Measurements from ENCODE around the gene NDC80.
"Not testable (repeated sequence)": the region's sequence is repeated elsewhere in the genome, so short reads cannot be mapped to it uniquely, and the experiment has no call there.

NDC80 gene

DNA sequence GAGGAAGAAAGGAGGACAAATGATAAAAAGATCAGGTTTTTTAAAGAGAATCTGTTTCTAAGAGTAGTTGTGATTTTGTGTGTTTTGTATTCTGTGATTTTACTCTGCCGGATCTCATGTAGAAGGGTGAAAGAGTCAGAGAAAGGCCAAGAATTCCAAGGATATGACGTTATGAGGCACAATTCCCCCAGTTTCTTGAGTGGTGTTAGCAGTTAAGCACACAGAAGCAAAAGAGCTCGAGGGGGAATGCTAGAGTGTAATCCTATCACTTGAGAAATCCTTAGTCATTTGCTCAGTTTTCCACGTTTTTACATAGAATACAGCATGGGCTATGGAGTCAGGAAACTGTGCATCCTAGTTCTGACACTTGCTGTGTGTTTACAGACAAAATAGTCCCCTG, 34.9 kb upstream of the NDC80 start:
- Histone ChIP-seq H3K36me3 (ENCODE audit: control insufficient read depth, insufficient read depth, low read length) (peaks cover 21% of the 10 kb centered on the region), H3K9me3 (ENCODE audit: control insufficient read depth, low read length) (no peaks in the 10 kb centered on the region), H3K27ac (ENCODE audit: insufficient read depth, low read length, poor library complexity, severe bottlenecking) (no peak overlapping the region), H3K27me3 (replicated peaks; ENCODE audit: control insufficient read depth, insufficient read depth, low read length, poor library complexity, severe bottlenecking) (no peaks in the 10 kb centered on the region), H3K4me1 (ENCODE audit: control insufficient read depth, insufficient read depth, low read length, poor library complexity, severe bottlenecking) (no peaks in the 10 kb centered on the region), H3K4me3 (ENCODE audit: insufficient read depth, low read depth, low read length, poor library complexity, severe bottlenecking) (no peak overlapping the region)
- no peak for DNase-seq

DNA sequence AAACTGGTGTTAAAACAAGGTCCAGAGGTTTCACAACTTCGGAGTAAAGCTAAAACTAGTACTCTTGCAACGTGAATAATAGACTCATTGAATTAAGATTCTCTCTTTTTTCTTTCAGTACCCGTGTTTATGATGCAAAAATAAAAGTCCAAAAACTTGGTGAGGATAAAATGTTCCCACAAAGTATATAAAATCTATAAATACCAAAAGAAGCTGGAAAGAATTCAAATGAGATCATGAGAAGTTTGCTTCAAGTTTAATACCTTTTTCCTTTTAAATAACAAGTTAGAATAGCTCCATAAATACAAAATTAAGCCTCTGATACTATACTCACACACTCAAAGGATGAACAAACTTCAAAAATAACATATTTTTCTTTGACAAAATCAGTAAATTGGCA, 34.1 kb upstream of the NDC80 start:
- Histone ChIP-seq H3K4me1 (ENCODE audit: control insufficient read depth, insufficient read depth, low read length, poor library complexity, severe bottlenecking) (no peaks in the 10 kb centered on the region), H3K27me3 (replicated peaks; ENCODE audit: control insufficient read depth, insufficient read depth, low read length, poor library complexity, severe bottlenecking) (no peaks in the 10 kb centered on the region), H3K9me3 (ENCODE audit: control insufficient read depth, low read length) (no peaks in the 10 kb centered on the region), H3K4me3 (ENCODE audit: insufficient read depth, low read depth, low read length, poor library complexity, severe bottlenecking) (no peak overlapping the region), H3K27ac (ENCODE audit: insufficient read depth, low read length, poor library complexity, severe bottlenecking) (no peak overlapping the region), H3K36me3 (ENCODE audit: control insufficient read depth, insufficient read depth, low read length) (peaks cover 21% of the 10 kb centered on the region)
- no peak for DNase-seq

DNA sequence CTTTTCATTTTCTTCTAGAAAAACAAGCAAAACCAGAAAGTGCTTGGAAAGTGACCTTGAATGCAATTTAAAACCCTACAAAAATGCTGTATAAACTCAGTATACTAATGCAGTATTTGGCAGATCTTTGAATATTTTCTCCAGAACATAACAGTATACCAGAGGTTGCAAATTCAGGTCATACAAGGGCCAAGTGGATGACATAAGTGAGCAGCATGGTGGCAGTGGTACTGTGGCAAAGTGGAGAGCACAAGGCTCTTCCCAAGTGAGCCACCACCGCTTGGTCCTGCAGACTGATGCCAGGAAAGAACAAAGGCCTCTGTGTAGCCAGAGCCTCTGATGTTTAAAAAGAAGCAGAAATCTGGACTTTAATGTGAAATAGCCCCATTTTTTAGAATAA, 33.1 kb upstream of the NDC80 start:
- no peak for DNase-seq
- Histone ChIP-seq H3K9me3 (ENCODE audit: control insufficient read depth, low read length) (no peaks in the 10 kb centered on the region), H3K27ac (ENCODE audit: insufficient read depth, low read length, poor library complexity, severe bottlenecking) (no peak overlapping the region), H3K36me3 (ENCODE audit: control insufficient read depth, insufficient read depth, low read length) (peaks cover 21% of the 10 kb centered on the region), H3K4me3 (ENCODE audit: insufficient read depth, low read depth, low read length, poor library complexity, severe bottlenecking) (no peak overlapping the region), H3K4me1 (ENCODE audit: control insufficient read depth, insufficient read depth, low read length, poor library complexity, severe bottlenecking) (no peaks in the 10 kb centered on the region), H3K27me3 (replicated peaks; ENCODE audit: control insufficient read depth, insufficient read depth, low read length, poor library complexity, severe bottlenecking) (no peaks in the 10 kb centered on the region)

DNA sequence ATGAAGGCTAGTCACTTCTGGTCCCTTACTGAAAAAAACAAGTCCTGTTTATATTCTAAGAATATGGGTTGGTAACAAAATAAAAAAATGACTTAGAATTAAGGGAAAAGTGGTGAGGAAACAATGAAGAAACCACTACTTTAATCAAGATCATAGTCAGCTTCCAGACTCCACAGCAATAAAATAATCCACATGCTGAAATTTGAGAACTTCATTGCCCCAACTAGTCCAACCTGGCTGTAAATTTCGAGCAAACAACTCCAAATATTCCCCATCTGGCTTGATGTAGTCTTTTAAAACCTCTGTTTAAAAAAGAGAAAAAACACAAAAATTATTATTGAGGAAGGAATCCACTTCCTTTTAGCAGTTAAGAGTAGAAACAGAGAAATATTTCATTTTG, 32.5 kb upstream of the NDC80 start:
- Histone ChIP-seq H3K4me3 (ENCODE audit: insufficient read depth, low read depth, low read length, poor library complexity, severe bottlenecking) (no peak overlapping the region), H3K27ac (ENCODE audit: insufficient read depth, low read length, poor library complexity, severe bottlenecking) (no peak overlapping the region), H3K27me3 (replicated peaks; ENCODE audit: control insufficient read depth, insufficient read depth, low read length, poor library complexity, severe bottlenecking) (no peaks in the 10 kb centered on the region), H3K4me1 (ENCODE audit: control insufficient read depth, insufficient read depth, low read length, poor library complexity, severe bottlenecking) (no peaks in the 10 kb centered on the region), H3K9me3 (ENCODE audit: control insufficient read depth, low read length) (no peaks in the 10 kb centered on the region), H3K36me3 (ENCODE audit: control insufficient read depth, insufficient read depth, low read length) (peaks cover 21% of the 10 kb centered on the region)
- DNase-seq, result no peak

DNA sequence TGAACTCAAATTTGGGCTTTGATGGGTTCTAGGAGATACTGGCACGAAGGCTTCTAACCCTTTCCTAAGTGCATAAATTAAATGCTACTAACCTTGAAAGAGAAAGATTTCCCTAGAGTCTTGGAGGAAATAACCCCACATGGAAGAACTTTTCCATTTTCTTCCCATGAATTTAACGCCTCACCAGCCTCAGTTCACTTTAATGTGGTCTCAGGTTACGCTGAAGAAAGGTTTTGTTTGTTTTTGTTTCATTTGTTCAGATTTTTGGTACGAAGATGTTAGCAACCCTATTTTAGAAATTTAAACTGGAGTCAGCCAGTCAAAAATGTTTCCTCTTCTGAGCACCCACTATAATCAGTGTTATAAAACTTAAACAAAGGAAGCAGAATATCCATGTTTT, 30.8 kb upstream of the NDC80 start:
- no peak overlapping the region for H3K27ac ChIP-seq (ENCODE audit: insufficient read depth, low read length, poor library complexity, severe bottlenecking)
- no peak for DNase-seq
- peaks cover 18% of the 10 kb centered on the region for H3K36me3 ChIP-seq (ENCODE audit: control insufficient read depth, insufficient read depth, low read length)
- H3K27me3 ChIP-seq (replicated peaks; ENCODE audit: control insufficient read depth, insufficient read depth, low read length, poor library complexity, severe bottlenecking), result no peaks in the 10 kb centered on the region
- H3K4me3 ChIP-seq (ENCODE audit: insufficient read depth, low read depth, low read length, poor library complexity, severe bottlenecking), result no peak overlapping the region
- no peaks in the 10 kb centered on the region for H3K9me3 ChIP-seq (ENCODE audit: control insufficient read depth, low read length)
- no peaks in the 10 kb centered on the region for H3K4me1 ChIP-seq (ENCODE audit: control insufficient read depth, insufficient read depth, low read length, poor library complexity, severe bottlenecking)

DNA sequence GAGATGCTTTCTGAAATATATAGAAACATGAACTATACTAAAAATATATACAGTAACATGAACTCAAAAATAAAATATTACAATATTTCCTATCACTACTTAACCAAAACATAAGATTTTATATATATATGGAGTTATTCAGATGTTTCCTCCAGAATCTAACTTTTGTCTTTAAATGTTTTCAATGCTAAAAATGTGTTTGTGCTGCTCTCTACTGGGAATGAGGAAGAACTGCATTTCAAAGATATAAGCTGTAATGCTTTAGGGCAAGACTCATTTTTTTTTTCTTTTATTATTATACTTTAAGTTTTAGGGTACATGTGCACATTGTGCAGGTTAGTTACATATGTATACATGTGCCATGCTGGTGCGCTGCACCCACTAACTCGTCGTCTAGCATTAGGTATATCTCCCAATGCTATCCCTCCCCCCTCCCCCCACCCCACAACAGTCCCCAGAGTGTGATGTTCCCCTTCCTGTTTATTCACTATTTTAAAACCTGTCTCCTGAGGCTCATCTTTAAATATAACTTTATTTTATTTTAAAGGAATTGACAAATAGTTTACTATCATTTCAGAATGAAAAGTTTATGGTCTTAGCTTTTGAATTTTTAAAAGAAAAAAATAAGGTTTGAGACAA, 29.3 kb upstream of the NDC80 start:
- peaks cover 18% of the 10 kb centered on the region for H3K36me3 ChIP-seq (ENCODE audit: control insufficient read depth, insufficient read depth, low read length)
- H3K4me3 ChIP-seq (ENCODE audit: insufficient read depth, low read depth, low read length, poor library complexity, severe bottlenecking); DNase-seq; H3K27ac ChIP-seq (ENCODE audit: insufficient read depth, low read length, poor library complexity, severe bottlenecking); H3K27me3 ChIP-seq (replicated peaks; ENCODE audit: control insufficient read depth, insufficient read depth, low read length, poor library complexity, severe bottlenecking); H3K4me1 ChIP-seq (ENCODE audit: control insufficient read depth, insufficient read depth, low read length, poor library complexity, severe bottlenecking); H3K9me3 ChIP-seq (ENCODE audit: control insufficient read depth, low read length): not testable (repeated sequence)

DNA sequence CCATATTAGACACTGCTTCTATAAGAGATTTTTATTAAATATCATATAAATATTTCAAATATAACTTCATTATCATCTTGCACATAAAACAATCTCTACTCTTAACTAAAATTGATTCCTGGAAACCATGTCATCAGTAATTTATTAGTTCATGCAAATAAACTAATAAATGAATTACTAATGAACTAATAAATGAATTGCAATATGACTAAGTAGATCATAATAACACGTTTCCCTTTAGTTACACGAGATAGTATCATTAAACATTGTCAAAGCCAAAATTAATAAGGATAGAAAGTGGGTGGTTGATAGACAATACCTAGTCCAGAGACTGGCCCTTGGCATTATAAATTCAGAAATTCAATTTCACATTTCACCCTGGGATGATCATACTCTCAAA, 26.2 kb upstream of the NDC80 start:
- Histone ChIP-seq H3K36me3 (ENCODE audit: control insufficient read depth, insufficient read depth, low read length) (peaks cover 5% of the 10 kb centered on the region), H3K27me3 (replicated peaks; ENCODE audit: control insufficient read depth, insufficient read depth, low read length, poor library complexity, severe bottlenecking) (no peaks in the 10 kb centered on the region), H3K9me3 (ENCODE audit: control insufficient read depth, low read length) (no peaks in the 10 kb centered on the region), H3K27ac (ENCODE audit: insufficient read depth, low read length, poor library complexity, severe bottlenecking) (no peak overlapping the region), H3K4me1 (ENCODE audit: control insufficient read depth, insufficient read depth, low read length, poor library complexity, severe bottlenecking) (no peaks in the 10 kb centered on the region), H3K4me3 (ENCODE audit: insufficient read depth, low read depth, low read length, poor library complexity, severe bottlenecking) (no peak overlapping the region)
- no peak for DNase-seq

DNA sequence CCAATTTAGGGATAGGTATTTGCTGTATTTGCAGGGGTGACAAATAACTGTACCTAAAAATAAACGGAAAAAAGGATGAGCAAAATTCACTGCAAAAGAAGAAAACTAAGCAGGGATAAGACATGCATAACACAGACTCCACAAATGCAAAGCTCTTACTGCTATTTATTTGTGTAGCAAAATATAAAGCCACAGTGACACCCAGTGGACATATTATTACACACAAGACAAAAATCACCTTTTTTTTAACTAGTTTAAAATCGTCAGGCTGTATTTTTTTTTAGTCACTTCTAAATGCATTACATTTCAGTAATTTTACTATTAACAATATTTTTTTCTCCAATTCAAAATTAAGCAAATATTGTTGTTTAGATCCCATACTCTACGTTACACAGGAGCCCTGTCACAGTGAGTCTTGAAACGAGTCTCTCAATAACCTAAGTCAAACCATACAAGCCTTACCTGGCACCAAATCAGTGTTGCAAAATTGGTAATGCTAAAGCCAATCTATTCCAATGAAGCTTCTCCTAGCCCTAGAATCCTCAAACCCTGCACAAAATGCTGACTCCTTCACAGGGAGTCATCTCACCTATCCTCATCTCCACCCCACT, 23.8 kb upstream of the NDC80 start:
- H3K9me3 ChIP-seq (ENCODE audit: control insufficient read depth, low read length), result no peaks in the 10 kb centered on the region
- no peaks in the 10 kb centered on the region for H3K4me1 ChIP-seq (ENCODE audit: control insufficient read depth, insufficient read depth, low read length, poor library complexity, severe bottlenecking)
- peaks cover 7% of the 10 kb centered on the region for H3K36me3 ChIP-seq (ENCODE audit: control insufficient read depth, insufficient read depth, low read length)
- H3K27me3 ChIP-seq (replicated peaks; ENCODE audit: control insufficient read depth, insufficient read depth, low read length, poor library complexity, severe bottlenecking), result no peaks in the 10 kb centered on the region
- no peak overlapping the region for H3K4me3 ChIP-seq (ENCODE audit: insufficient read depth, low read depth, low read length, poor library complexity, severe bottlenecking)
- no peak for DNase-seq
- no peak overlapping the region for H3K27ac ChIP-seq (ENCODE audit: insufficient read depth, low read length, poor library complexity, severe bottlenecking)

DNA sequence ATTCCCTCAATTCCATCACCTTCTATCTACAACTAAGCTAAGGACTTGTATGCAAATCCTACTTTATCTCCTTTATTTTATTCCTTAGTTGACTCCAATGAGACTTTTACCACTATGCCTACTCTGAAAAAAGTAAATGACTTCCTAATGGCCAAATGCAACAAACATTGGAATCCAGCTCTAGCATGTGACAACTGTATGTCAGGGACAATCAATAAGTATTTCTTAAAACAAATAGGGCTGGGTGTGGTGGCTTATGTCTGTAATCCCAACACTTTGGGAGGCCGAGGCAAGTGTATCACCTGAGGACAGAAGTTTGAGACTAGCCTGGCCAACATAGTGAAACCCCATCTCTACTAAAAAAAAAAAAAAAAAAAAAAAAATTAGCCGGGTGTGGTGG, 21.9 kb upstream of the NDC80 start:
- Histone ChIP-seq H3K4me1 (ENCODE audit: control insufficient read depth, insufficient read depth, low read length, poor library complexity, severe bottlenecking) (no peaks in the 10 kb centered on the region), H3K4me3 (ENCODE audit: insufficient read depth, low read depth, low read length, poor library complexity, severe bottlenecking) (no peak overlapping the region), H3K27ac (ENCODE audit: insufficient read depth, low read length, poor library complexity, severe bottlenecking) (no peak overlapping the region), H3K36me3 (ENCODE audit: control insufficient read depth, insufficient read depth, low read length) (peaks cover 7% of the 10 kb centered on the region), H3K9me3 (ENCODE audit: control insufficient read depth, low read length) (no peaks in the 10 kb centered on the region), H3K27me3 (replicated peaks; ENCODE audit: control insufficient read depth, insufficient read depth, low read length, poor library complexity, severe bottlenecking) (no peaks in the 10 kb centered on the region)
- DNase-seq, result no peak

DNA sequence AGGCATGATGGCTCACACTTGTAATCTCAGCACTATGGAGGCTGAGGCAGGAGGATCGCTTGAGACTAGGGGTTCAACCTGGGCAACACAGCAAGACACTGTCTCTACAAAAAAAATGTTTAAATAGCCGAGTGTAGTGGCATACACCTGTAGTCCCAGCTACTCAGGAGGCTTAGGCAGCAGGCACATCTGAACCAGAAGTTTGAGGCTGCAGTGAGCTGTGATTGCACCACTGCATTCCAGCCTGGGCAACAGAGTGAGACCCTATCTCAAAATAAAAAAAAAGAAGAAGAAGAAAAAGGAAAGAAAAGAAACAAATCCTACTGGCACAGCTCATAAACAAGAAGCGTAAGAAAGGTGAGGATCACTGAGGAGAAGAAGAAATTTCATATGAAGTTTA, 19.9 kb upstream of the NDC80 start:
- H3K4me1 ChIP-seq (ENCODE audit: control insufficient read depth, insufficient read depth, low read length, poor library complexity, severe bottlenecking), result no peaks in the 10 kb centered on the region
- DNase-seq, result no peak
- no peak overlapping the region for H3K4me3 ChIP-seq (ENCODE audit: insufficient read depth, low read depth, low read length, poor library complexity, severe bottlenecking)
- no peaks in the 10 kb centered on the region for H3K27me3 ChIP-seq (replicated peaks; ENCODE audit: control insufficient read depth, insufficient read depth, low read length, poor library complexity, severe bottlenecking)
- no peak overlapping the region for H3K27ac ChIP-seq (ENCODE audit: insufficient read depth, low read length, poor library complexity, severe bottlenecking)
- H3K9me3 ChIP-seq (ENCODE audit: control insufficient read depth, low read length), result no peaks in the 10 kb centered on the region
- H3K36me3 ChIP-seq (ENCODE audit: control insufficient read depth, insufficient read depth, low read length), result peaks cover 7% of the 10 kb centered on the region
